ENCODE measurements around the gene CXCR3.
"Not testable (repeated sequence)": the region's sequence is repeated elsewhere in the genome, so short reads cannot be mapped to it uniquely, and the experiment has no call there.

CXCR3 gene

DNA sequence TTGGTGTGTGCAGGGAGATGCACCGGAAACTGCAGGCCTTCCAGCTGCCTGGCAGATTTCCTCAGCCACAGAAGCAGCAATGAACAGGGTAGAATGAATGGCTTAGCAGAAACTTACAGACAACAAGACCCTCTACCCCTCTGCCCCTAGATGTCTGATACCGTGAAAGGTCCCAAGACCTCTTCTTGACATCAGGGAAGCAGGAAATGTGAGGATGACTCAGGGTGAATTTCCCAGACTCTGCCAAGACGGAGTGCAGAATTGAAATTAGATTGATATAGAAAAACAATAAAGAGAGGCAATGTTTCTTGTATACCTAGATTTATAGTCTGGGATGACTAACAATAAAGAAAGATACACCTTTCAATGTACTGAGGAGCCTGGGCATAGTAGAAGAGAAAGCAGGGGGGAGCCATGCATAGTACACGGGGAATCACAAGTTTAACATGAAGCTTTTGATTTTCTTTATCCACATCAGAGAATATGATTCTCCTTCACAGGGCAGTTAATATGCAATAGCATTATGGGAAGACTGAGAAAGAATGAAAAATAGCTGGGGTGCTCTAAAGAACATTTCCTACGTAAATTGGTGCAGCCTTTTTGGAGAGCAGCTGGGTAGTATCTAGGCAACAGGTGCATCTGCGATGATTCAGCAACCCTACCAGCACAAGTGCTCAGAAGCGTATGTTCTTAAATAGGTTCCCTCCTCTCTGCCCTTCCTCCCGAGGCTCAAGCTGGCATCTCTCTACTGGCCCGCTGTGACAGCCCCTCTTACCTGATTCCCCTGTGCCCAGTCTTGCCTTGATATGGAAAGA, 18.3 kb upstream of the CXCR3 start:
- no peak for DNase-seq

DNA sequence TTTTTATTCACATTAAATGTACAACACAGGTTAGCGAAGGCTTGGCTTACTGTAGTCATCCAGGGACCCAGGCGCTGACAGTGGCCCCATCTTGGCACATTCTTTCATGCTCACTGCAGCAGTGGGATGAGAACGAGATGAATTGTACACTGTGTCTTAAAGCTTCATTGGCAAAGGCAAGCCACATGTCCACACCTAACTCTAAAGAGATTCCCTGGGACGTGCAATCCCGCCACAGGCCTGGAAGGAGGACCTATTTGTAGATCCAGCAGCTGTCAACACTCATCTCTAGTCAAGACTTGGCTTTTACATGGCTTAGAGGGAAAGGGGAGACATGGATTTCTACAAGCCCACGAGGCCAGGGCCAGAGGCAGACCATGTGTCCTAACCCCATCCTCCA, 16.1 kb upstream of the CXCR3 start:
- no peak for DNase-seq

DNA sequence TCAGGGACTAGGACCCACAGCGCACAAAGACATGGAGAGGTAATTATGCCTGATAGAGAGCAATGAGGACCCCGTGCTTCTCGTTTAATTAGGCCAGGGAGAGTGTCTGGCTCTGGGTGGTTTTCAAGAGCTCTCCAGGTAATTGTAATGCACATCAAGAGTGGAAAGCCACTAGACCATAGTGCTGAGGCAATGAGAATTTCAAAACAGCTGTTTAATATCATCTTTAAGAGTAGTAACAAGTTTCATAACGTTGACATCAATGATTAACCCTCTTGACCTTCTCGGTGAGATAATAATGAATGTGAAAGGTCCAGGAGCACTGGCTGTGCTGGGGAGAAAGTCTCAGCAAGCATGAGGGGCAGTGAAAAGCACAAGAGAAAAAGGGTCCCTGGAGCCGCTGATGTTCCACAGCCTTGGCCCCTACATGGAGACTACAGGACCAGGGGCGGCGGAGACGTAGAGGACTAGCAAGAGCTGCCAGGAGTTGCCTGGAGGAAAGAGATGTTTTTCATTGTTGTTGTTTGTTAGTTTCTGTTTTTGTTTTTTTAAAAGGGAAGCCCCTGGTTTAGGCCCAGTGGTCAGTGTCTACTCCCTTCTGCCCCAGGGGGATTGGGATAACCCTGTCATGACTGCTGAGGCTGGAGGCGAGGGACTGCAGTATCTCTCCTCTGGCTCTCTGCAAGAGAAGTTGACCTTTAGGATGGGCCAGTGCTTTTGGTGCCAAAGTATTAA, 14.8 kb upstream of the CXCR3 start:
- DNase-seq = no peak

DNA sequence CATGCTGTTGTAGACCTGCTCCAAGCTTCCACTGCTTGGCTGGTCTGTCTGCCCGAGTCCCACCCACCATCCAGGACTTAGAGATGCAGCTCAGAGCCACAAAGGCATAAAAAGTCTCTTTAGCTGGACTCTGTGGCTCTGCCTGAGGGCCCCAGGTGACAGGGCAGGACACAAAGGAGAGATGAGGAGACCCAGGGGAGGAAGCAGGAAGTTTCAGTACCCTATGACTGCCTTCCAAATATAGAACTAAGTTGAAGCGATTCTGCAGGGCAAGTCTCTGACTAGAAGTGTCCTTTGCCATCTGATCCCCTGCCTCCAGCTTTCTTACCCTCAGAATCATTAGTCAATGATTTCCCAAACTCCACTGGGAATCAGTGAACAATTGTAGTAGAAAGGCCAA, 11.2 kb upstream of the CXCR3 start:
- DNase-seq = no peak

DNA sequence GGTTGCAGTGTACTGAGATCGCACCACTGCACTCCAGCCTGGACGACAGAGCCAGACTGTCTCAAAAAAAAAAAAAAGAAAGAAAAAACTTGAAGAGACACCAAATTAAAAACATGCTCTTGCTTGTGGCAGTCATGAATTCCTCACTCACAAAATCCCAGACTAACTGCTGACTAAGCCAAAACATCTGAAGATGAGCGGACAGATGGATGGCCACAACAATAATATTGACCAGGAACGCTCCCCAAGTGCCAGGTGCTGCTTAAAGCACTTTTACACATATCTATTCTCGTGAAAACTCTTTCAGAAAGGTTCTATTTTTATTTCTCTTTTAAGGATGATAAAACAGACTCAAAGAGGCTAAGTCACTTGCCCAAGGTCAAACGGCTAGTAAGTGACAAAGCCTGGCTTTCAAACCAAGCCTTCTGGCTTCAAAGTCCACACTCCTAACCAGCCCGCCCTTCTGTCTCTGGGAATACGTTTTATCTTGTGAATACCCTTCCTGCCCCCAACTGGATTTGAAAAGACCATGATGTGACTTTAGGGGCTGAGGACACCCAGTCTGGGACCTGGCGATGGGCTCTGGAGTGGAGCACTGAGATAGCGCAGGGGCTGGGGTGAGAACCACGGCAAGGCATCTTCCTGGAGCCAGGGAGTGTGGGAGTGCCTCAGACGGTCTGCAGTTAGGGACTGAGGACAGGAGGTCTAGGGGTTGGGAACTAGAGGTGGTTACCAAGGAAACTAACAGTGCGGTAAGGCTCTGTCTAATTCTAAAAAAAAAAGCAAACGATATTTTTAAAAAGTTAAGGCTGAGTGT, 9.5 kb upstream of the CXCR3 start:
- no peak for DNase-seq

DNA sequence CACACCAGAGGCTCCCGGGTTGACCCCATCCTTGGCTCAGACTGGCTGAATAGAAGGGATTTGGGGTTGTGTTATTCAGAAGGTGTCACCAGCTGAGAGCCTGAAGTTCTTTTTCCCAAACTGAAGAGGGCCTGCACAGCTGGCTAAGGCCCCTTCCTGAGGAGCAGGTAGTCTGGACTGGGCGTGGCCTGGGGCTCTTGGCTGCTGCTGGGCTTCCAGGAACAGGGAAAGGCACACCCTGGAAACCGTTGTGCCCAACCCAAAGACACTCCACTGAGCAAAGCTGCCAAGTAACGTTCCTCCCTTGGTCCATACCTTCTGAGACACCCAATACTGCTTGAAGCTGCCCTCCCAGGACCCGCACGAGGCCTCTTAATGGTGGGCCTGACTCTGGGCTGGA, 8.3 kb upstream of the CXCR3 start:
- no peak for DNase-seq

DNA sequence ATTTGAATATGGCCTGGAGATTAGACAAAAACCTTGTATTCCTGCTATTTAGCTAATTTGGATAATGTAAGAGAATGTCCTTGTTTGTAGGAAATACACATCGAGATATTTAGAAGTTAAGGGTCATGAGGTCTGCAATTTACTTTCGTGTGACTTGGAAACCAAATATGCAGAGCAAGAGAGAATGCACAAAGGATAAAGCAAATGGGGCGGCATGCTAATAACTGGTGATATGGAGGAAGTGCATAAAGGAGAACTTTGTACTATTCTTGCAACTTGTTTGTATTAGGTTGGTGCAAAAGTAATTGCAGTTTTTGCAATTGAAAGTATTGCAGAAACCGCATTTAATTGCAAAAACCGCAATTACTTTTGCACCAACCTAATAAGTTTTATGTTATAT, 7.2 kb upstream of the CXCR3 start:
- DNase-seq = no peak

DNA sequence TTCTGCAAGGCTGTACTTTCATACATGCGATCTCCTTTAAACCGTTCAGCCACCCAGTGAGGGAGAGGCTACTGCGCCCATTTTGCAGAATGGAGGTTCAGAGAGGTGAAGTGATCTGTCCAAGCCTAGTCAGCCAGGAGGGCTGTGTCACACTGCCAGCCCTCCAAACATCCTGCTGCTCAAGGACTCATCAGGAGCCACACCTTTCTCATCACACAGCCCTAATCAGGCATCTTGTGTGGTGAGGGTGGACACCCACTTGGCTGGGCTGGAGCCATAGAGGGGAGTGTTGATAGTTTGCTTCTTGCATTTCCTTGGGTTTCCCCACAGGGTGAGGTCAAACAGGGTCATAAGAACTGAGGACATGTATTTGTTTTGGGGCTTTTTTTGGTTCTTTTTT, 5.4 kb upstream of the CXCR3 start:
- no peak for DNase-seq

DNA sequence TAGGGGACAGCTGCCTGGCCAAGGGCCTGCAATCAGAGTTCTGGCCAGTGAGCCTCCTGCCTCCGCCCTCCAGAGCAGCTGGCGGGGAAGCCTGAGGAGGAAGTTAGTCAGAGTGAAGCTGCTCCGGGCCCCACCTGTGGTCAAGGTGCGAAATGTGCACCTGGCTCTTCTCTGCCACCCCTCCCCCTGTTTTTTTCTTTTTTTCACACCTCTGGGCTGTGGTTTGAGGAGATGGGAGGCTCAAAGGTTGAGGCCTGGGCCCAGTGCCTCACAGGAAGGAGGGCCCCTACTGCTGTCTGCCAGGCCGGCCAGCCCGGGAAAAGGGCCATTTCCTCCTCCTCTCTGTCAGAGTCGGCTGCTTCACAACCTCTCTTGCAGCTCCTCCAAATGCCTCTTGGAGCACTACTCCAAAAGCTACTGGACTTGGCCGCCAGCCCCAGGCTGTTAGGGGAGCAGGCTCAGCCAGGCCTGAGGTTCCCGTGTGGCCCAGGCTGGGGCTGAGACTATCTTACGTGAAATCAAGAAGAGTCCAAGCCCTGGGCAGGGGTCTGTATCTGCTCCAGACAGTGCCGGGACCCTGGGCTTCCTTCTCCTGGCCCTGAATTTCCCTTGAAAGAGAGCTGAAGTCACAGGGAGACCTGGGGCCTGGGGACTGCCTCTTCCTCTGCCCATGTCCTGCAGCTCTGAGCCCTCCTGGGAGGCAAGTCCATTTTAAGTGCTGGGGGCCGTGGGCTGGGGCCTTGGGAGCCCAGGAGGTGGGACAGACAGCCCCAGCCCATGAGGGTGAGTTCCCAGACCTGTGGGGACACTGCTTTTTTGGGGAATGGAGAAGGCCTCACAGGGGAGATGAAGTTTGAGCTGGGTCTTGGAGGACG, 4.5 kb upstream of the CXCR3 start:
- DNase-seq = no peak

DNA sequence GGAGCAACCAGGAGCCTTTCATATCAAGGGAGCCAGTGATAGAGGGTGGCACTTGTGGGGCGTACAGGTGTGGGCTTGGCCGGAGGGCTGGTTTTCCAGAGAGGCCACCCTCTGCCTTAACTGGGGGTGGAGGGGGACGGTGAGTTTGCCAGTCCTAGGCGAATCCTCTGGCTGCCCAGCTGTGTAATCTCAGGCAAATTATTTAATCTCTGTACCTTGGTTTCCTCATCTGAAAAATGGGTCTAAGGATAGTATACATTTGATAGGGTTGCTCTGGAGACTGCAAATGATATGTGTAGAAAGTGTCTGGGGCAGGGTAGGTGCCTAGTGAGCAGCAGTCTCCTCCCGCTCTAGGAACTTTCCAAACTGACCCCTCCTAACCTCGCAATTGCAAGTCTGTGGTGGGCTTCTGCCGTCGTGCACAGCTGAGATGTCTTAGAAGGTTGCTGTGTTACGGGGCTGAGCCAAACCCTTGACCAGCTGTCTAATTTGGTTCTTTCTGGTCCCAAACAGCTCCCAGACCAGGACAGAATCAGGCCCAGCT, 3.8 kb upstream of the CXCR3 start:
- no peak for DNase-seq

DNA sequence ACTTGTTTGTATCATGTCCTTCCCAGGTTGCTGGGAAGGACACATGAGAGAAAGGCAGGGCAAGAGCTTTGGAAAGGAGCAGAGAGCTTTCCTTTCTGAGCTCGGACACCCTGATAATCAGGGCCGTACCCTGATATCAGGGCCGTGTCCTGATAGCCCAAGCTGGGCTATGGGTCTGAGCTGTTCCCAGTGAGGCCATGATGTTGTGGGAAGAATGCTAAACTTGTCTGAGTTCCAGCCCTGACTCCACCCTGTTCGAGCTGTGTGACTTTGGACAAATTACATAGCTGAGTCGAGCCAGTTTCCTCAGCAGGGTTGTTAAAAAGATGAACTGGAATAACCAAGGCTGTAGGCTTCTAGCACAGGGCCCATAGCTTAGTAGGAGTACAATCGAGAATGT, 3.3 kb upstream of the CXCR3 start:
- DNase-seq = no peak

DNA sequence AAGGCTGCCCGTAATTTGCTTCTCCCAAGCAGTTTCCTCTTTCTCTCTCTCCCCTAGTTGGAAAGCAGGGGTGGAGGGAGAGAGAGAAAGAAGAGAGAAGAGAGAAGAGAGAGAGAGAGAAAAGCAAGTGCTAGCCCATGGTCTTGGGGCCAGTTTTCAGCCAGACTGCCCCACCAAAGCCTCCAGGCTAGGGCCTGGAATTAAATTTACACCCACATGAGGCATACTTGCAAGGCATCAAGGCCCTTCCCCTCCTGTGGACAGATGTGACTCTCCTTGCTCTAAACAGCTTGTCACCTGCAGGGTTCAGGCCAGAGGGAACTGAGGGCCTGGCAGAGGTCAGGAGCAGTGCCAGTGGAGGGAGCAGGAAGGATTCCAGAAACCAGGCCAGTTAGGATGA, 1.7 kb upstream of the CXCR3 start:
- no peak for DNase-seq

DNA sequence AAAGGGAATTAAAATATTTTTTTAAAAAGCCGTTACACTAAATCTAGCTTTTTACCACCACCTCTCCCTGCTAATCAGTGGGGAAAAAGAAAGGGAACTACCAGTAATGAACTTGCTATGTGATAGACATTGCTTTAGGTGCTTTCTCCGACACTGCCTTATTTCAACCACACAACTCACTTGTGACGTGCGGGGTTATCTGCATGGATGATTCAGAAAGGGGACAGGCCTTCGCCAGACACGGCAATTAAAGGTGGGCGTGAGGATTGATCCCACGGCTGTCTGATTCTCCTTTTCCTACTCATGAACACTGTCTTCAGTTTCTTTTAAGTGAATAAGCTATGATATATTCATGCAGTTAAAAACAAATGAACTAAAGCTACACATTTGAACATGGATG, 882 bp upstream of the CXCR3 start:
- DNase-seq = no peak

DNA sequence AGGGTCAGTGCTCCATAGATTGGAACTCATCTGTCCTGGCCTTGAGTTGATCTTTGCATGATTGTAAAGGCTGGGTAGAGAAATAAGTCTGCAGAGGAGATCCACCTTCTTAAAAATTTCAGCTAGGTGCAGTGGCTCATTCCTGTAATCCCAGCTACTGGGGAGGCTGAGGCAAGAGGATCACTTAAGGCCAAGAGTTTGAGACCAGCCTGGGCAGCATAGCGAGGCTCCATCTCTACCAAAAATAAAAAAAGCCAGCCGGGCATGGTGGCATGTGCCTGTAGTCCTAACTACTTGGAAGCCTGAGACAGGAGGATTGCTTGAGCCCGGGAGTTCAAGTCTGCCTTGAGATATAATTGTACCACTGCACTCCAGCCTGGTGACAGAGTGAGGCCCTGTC, 476 bp upstream of the CXCR3 start:
- no peak for DNase-seq

DNA sequence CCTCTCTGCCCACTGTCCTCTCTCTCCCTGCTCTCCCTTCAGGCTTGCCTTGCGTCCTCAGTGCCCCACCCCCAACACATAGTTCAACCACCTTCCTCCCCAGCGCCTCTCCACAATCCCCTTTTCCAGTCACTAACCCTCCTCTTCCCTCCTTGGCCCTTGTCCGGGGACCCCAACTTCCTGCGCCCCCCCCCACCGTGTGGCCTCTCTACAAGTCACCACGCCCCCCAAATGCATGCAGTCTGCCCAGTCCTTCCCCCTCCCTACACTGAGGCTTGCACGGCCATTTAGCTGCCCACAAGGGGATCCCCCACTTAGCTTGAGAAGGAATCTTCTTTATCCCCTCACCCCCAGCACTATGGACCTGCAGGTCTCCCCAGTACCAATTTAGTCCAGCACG, 569 bp downstream of the CXCR3 start:
- DNase-seq = no peak

DNA sequence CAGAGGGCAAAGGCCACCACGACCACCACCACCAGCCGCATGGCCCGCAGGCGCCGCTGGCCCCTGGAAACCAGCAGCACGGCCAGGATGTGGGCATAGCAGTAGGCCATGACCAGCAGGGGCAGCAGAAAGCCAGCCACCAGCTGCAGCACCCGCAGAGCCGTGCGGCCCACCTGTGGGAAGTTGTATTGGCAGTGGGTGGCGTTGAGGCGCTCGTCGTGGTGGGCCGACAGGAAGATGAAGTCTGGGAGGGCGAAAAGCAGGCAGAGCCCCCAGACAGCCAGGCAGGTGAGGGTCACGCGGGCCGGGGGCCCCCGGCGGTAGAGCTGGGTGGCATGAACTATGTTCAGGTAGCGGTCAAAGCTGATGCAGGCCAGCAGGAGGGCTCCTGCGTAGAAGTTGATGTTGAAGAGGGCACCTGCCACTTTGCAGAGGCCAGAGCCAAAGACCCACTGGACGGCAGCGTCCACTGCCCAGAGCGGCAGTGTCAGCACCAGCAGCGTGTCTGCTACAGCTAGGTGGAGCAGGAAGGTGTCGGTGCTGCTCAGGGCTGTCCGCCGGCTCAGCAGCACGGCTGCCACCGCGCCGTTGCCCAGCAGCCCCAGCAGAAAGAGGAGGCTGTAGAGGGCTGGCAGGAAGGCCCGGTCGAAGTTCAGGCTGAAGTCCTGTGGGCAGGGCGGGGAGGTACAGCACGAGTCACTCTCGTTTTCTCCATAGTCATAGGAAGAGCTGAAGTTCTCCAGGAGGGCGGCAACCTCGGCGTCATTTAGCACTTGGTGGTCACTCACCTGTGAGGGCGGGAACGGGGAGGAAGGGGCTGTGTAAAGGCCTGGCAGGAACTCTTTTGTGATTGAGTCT, 1.4 kb downstream of the CXCR3 start:
- DNase-seq = no peak

DNA sequence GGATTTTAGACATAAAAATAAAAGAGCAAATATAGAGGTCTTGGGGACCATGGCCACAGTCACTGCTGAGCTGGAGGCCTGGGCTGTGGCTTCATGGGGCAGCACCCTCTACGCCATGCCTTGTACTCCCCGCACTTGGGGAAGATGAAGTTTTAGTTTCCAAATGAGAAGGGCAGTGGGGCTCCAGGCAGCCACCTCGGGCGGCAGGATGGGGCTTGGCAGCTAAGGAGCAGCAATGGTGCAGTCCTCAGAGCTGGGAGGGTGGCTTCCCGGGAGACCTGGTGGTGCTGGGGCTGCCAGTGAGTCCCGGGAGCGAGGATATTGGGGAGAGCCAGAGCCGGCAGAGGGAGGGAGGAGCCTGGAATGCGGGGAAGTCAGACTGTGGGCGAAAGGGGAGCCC, 2.4 kb downstream of the CXCR3 start:
- no peak for DNase-seq

DNA sequence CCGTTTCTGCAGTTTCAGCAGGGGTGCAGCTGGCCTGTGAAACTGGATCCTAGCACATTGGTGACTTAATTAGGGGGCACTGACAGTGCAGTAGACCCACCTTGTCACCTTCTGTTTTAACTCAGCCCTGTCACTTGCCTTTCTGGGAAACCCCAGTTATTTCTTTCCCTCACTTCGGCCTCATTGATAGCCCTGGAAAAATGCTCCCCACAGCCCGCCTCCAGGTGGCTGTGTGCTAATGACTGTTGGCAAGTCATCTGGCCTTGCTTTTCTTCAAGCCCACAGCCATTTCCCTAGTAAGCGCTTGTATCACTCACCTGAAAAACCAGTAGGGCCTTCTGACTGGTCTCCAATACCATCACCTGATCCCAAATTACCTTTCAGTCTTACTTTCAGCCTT, 3.3 kb downstream of the CXCR3 start:
- DNase-seq = no peak

DNA sequence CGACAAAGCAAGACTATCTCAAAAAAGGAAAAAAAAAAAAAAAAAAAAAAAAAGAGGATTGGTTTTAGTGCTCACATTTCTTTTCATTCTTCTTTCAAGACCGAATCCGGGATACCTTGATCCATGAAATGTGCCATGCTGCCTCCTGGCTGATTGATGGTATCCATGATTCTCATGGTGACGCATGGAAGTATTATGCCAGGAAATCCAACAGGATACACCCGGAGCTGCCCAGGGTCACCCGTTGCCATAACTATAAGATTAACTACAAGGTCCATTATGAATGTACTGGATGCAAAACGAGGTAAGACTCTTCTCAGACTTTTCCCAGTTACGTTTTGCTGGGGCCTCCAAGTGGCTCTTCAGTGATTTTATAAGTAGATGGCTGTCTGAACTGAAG, 6.1 kb downstream of the CXCR3 start:
- DNase-seq = no peak

DNA sequence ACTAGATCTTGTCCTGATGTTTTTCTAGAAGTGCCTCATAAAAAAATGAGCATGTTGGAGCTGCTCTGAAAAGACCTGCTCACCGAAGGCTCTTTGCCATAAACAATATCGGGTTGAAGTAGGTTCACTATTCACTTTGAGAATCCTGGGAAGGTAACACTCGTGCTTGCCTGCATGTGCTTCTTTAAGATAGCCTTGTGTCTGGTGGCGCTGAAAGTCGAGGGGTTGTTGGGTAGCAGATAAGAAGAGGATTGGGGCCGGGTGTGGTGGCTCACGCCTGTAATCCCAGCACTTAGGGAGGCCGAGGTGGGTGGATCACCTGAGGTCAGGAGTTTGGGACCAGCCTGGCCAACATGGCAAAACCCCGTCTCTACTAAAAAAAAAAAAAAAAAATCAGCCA, 6.6 kb downstream of the CXCR3 start:
- not testable (repeated sequence) for DNase-seq

DNA sequence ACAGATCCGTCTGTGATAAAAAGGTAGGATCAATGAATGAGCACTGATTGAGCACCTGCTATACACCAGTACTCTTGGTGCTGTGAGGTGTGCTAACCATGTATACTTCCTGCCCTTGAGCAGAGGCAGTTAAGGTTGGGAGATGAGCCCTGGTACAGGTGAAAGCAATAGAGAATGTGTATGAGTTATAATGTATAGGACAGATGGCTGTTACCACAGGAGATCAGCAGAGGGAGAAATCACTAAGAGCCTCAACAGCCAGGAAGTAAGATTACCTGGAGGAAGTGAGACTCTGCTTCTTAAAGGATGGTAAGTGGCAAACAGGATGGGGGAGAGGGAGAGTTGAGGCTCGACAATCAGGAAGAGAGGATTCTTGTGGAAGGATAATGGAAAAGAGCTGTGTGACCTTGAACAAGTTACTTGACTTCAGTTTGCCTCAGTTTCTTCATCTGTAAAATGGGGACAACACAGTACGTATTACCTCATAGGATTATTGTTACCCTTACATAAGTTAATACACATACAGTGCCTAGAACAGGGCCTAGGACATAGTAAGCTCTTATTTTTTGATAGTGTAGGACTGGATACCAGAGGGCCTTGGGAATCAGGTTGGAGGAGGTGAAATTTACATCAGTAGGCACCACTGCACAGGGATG, 9.1 kb downstream of the CXCR3 start:
- no peak for DNase-seq
